Chondrocyte (in vitro differentiated cells): ENCODE measurements around the gene SPP2. TPM values are rescaled to one million over a fixed set of nuclear protein-coding genes. Genes with fewer than 3 reads are reported as not detected.

Experiments used
- DNase-seq: peaks from one replicate; pipeline ENCODE4 v3.0.0; 2021; ENCODE audit warnings: mixed read lengths, low spot score
- H3K27ac Mint-ChIP-seq: one replicate; pipeline ENCODE4 v1.8.0; 2021; ENCODE audit warnings: mild to moderate bottlenecking, moderate library complexity, mixed read lengths; ENCODE audit not compliant: unreplicated experiment
- H3K27me3 Mint-ChIP-seq: 2 replicates; pipeline ENCODE4 v1.8.0; 2021; ENCODE audit warnings: low read depth, mixed read lengths
- H3K36me3 Mint-ChIP-seq: 2 replicates; pipeline ENCODE4 v1.8.0; 2021; ENCODE audit warnings: low read depth, mixed read lengths
- H3K4me1 Mint-ChIP-seq: 2 replicates; pipeline ENCODE4 v1.8.0; 2021; ENCODE audit warnings: low read depth, mild to moderate bottlenecking, mixed read lengths
- H3K4me3 Mint-ChIP-seq: one replicate; pipeline ENCODE4 v1.8.0; 2021; ENCODE audit warnings: mild to moderate bottlenecking, moderate library complexity, mixed read lengths; ENCODE audit not compliant: unreplicated experiment
- H3K9me3 Mint-ChIP-seq: 2 replicates; pipeline ENCODE4 v1.8.0; 2021; ENCODE audit warnings: low read depth, mixed read lengths
- total RNA-seq: library from RNA; stranded (reverse); gene quantifications from 3 replicates; pipeline ENCODE4 v1.2.1, GENCODE V29; 2021
- TF ChIP-seq, protein P1 (sequence below): fragments of 200-600 bp; sonication (generic); IDR thresholded peaks from 2 replicates; pipeline ENCODE4 v1.5.0; 2021; ENCODE audit warnings: antibody characterized with exemption, mild to moderate bottlenecking, moderate library complexity

SPP2 gene
- total RNA-seq, 1 donor from 2014 or later: not detected

DNA sequence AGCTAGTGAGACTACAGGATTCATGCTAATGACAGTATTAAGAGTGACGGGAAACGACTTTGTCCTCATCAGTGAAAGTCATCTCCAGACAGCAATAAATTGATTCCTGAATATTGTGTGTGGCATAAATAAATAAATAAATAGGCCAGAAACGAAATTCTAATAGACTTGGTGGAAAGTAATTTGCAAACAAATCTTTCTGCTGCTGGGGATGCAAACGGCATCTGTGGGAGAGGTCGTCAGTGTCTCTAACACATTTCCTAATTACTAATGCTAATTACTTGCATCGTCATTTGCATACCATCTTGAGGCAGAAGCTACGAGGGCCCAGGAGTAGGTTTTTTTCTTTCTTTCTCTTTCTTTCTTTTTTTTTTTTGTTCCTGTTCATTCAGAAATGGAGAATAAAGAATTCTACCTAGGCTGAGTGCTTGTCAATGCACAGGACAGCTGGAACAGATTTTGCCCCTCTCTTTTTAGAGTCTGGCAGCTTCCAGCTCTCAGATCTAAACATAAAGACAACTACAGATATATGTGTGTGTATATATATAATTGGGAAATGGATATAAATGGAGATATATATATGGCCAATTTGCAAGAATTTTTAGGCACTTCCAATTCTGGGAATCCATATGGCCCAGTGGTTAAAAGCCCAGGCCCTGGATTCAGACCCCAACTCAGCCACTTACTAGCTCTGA, 75.1 kb downstream of the SPP2 start:
- no peak overlapping the region for H3K27ac Mint-ChIP-seq
- peaks cover under 1% of the 10 kb centered on the region for H3K4me1 Mint-ChIP-seq
- TF ChIP-seq, protein P1, sequence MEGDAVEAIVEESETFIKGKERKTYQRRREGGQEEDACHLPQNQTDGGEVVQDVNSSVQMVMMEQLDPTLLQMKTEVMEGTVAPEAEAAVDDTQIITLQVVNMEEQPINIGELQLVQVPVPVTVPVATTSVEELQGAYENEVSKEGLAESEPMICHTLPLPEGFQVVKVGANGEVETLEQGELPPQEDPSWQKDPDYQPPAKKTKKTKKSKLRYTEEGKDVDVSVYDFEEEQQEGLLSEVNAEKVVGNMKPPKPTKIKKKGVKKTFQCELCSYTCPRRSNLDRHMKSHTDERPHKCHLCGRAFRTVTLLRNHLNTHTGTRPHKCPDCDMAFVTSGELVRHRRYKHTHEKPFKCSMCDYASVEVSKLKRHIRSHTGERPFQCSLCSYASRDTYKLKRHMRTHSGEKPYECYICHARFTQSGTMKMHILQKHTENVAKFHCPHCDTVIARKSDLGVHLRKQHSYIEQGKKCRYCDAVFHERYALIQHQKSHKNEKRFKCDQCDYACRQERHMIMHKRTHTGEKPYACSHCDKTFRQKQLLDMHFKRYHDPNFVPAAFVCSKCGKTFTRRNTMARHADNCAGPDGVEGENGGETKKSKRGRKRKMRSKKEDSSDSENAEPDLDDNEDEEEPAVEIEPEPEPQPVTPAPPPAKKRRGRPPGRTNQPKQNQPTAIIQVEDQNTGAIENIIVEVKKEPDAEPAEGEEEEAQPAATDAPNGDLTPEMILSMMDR: no peak
- H3K36me3 Mint-ChIP-seq: no peaks in the 10 kb centered on the region
- no peaks in the 10 kb centered on the region for H3K9me3 Mint-ChIP-seq
- no peak overlapping the region for H3K4me3 Mint-ChIP-seq
- no peak for DNase-seq
- H3K27me3 Mint-ChIP-seq: no peaks in the 10 kb centered on the region

DNA sequence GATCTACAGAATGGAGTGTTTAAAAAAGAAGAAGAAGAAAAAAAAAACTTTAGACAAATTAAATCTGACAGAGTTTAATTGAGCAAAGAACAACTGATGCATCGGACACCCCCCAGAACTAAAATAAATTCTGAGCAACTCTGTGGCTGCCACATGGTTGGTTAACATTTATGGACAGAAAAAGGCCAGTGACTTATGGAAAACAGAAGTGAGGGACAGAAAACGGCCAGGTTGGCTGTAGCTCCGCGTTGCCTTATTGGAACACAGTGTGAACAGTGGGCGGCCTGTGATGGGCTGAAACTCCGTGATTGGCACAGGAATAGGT, 75.6 kb downstream of the SPP2 start:
- H3K27me3 Mint-ChIP-seq: no peaks in the 10 kb centered on the region
- no peak for DNase-seq

More for the DNA sequence above, 75.6 kb downstream of the SPP2 start:
- TF ChIP-seq, protein P1: no peak
- no peak overlapping the region for H3K27ac Mint-ChIP-seq
- no peak overlapping the region for H3K4me3 Mint-ChIP-seq
- H3K9me3 Mint-ChIP-seq: no peaks in the 10 kb centered on the region
- no peaks in the 10 kb centered on the region for H3K36me3 Mint-ChIP-seq
- H3K4me1 Mint-ChIP-seq: peaks cover 6% of the 10 kb centered on the region

Other genes starting within 250 kb of the SPP2 start
- gene HJURP, start 196.2 kb upstream of the SPP2 start, total RNA-seq: 6.9 to 9.2 TPM (median 8.2 TPM) in 3 replicates
- gene TRPM8, start 133.3 kb upstream of the SPP2 start, total RNA-seq: 0.15 TPM in 1 of 3 replicates, not detected in the others